HG03378 (cell line): Measurements from ENCODE around the gene AP1B1.
"Not testable (repeated sequence)": the region's sequence is repeated elsewhere in the genome, so short reads cannot be mapped to it uniquely, and the experiment has no call there.

Experiments used
- ATAC-seq: cut with Tn5 transposase; IDR thresholded peaks from one replicate; pipeline ENCODE4 v1.9.1; 2021; ENCODE audit warnings: mild to moderate bottlenecking, moderate library complexity; ENCODE audit not compliant: unreplicated experiment

The AP1B1 gene

DNA sequence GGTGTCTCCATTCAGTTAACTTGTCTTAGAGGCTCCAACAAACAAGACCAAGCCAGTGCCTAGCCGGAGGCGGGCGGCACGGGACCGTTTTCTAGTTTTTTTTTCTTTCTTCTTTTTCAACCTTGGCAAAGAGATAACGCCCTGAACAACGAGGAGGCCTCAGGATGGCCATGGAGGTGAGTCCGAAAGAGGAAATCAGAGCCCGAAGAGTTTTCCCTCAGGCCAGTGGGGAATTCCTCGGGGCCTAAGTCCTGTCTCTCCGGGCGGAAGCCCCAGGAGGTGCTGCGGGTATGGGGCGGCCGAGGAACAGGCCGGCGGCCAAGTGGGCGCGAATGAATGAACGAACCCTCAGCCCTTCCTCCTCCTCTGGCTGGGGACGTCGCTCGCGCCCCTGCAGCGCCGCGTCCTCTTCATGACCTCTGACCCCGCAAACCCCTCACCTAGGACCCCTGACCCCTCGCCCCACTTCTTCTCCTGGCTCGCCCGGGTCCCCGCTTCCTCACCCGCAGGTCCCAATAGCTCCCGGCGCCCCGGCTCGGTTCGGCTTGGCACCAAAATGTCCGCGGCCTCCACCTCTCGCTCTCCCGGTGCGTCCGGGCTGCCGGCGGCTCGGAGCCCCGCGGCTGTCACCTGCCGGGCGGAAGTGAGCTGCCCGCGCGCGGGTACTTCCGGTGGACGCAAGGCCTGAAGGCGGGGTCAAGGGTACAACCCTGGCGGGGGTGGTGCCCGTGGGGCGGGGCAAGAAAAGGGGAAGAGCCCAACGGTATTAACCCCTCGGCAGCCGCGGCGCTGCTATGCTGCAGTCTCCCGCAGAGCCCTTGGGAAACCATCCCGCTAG is at the start of gene AP1B1:
AP1B1 (minus strand) TSS at position 650 of the 838 bp plus-strand sequence. CDS start 21,327 bp downstream, outside the sequence.
- peak; percentile 69 for ATAC-seq

DNA sequence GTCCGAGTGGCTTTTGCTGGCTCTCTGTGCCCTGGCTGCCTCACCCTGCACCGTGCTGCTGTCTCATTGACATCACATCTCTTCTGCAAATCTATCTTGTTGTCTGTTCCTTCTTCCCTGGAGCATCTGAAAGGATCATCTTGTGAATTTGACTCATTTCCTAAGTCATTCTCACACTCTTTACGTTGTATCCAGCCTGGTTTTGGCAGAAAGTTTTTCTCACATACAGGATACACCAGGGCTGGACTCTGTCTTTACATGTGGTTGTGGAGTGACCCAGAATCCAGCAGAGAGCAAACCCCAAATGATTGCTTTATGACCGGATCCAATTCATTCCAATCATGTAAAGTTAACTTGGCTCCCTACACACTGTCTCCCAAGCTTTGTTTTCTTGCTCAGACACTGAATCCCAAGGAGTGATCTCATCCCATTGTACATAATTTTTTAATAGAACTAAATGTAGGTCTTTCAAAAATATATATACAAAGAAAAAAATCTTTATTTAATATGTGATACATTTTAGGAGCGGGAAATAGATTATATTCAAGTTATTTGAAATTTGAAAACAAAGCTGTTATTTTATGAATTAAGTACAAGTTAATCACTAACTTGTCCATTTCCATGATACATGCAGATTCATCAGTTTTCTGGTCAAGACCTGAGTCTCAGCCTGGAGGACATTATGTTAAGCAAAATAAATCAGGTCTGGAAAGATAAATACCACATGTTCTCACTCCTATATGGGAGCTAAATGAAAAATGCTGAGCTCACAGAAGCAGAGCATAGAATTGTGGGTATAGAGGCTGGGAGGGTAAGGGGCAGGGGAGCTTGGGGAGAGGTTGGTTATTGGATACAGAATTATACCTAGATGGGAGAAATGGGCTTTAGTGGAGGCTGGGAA is 47.1 kb upstream of the AP1B1 start:
- no peak for ATAC-seq

DNA sequence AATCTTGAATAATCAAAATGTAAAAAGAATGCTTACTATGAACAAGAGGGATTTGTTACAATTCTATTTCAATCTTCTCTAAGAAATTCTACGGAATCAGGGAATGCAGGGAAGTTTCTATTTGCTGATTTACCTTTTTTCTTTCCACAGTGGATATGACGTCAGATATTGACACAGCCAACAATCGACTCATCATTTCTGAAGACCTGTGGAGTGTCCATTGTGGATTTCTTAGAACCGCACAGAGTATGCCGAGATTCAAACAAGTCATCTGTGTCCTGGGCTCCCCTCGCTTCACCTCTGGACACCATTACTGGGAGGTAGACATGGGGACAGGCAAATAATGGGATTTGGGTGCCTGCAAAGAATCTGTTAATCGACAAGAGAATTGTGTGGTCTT is 45.9 kb upstream of the AP1B1 start:
- ATAC-seq: no peak

DNA sequence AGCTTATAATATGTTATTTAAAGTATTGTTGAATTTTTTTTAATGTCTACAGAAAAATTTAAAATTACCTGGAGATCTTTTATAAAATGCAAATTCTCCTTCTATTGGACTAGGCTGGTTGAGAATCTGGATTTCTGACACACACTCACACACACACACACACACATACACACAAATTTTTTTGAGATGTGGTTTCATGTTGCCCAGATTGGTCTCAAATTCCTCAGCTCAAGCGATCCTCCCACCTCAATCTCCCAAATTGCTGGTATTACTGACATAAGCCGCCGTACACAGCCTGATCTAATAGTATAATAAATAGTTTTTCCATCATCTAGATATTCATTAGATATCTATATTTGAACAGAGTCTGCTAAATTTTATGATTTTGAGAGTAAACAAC is 45.5 kb upstream of the AP1B1 start:
- ATAC-seq: no peak

DNA sequence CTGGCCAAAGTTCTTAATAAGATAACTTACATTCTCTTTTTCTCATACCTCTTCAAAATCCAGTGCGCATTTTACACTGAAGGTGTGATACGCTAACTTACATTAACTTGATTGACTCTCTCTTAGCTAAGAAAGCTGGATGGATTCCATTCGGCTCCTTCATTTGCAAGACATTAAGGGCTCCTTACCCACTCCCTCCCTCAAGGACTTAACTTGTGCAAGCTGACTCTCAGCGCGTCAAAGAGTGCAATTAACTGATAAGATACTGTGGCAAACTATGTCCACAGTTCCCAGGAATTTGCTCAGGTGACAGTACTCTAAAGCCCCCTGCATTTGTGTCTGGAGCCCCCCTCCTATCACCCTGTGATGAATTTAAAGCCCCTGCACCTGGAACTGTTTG is 43.6 kb upstream of the AP1B1 start:
- ATAC-seq: no peak

DNA sequence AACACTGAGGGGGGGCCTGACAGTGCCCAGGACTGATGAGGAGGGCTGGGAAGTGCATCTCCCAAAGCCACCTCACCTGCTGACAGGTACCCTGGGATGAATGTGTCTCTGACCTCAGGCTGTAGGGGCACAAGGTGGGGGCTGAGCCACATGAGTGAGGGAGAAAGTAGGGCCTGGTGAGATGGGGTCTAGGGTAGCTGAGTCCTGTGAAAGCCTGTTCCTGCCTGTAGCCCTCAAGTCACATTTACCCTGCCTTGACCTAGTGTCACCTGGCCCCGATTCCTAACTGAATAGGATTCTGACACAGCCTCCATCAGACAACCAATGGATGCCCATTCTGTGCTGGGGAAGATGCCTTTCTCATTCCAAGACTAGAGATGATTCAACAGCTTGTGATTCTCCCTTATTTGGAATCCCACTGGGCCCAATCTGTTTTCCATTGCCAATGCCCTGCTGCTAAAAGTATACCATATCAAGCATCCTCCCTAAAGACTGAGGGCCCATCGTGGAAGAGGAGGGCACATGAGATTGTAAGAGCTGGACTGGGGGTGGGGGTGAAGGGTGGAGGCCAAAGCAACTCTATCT is 38.9 kb upstream of the AP1B1 start:
- no peak for ATAC-seq

DNA sequence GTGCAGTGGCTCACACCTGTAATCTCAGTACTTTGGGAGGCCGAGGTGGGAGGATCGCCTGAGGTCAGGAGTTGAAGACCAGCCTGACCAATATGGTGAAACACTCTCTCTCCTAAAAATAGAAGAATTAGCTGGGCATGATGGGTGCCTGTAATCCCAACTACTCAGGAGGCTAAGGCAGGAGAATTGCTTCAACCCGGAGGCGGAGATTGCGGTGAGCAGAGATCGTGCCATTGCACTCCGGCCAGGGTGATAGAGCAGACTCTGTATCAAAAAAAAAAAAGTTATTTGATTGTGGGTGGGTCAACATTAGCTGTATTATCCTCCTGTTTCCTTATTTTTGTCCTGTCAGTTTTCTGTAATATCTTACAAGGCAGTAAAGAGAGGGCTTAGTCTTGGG is 38.1 kb upstream of the AP1B1 start:
- ATAC-seq: no peak

DNA sequence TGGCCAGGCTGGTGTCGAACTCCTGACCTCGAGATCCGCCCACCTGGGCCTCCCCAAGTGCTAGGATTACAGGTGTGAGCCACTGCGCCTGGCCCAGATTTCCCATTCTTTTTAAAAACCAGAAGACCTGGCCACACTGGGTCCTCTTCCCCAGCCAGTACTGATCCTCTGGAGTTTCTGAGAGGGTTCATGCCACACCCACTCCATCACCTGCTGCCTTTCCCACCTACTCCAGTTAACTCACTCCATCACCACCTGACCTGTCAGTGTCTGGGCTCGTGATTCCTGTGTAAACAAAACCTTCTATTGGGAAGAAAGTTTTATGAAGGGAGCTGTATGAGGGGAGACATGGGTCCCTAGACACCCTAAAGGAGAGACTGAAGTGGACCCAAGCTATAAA is 30.3 kb upstream of the AP1B1 start:
- ATAC-seq: not testable (repeated sequence)

DNA sequence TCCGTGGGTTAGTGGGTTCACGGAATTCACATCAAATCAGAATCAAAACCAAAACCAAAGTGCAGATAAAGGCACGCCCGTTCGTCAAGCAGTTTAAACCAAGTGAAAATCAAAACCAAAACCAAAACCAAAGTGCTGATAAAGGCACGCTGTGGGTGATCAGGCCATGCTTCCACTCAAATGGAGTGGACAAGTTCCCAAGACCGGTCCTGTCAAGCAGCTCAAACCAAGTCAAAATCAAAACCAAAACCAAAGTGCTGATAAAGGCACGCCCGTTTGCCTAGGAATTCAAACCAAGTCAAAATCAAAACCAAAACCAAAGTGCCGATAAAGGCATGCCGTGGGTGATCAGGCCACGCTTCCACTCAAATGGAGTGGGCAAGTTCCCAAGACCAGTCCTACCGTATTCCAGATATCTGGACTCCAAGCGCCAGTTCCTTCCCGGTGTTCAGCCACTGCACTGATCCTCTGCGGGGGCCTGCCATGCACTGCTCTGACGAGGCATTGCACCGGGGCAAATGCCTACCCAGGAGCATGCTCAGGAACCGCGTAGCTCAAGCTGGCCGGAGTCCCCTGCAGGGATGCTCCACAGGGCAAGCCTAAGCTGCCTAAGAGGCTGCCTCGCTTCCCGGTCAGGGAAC is 26.7 kb upstream of the AP1B1 start:
- not testable (repeated sequence) for ATAC-seq

DNA sequence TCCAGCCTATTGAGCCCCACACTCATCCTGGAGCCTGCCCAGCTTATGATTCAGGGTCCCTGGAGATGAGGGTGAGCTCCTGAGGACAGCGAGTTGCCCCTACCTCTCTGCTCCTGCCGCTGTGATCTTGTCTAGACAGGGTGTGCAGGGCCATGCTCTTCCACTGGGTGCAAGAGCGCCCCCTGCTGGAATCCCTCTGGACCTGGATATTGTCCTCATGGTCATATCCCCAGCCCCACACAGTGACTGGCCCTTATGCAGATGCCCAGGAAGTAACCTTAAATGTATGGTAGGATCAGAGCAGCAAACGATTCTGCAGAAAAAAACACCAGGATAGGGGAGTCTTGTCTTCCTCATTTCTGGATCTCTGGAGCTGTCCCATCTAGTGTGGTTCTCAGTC is 24.4 kb upstream of the AP1B1 start:
- not testable (repeated sequence) for ATAC-seq

DNA sequence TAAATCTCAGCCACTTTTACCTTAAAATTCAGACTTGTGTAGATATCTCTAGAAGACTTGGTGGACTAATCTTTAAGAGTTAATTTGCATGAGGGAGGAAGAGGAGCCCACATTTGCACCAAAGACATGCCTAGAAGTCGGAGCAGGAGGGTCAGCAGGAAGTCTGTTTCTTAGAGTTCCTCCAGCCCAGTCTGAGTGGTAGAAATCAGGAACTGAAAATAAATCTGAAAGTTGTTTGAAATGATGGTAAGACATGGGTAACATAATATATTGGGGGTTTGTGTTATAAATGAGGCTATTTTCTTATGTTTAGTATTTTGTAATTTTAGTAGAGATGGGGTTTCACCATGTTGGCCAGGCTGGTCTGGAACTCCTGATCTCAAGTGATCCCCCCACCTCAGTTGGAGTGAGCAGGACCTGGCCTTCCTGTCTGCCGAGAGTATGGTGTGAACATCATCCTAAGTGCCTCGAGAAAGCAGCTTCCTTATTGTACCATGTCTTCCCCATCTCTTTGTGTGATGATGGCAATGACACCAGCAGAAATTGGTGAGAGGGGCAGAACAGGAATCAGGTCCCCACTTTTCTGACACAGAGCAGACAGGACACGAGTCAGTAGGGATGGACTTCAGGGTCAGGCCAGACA is 23.3 kb upstream of the AP1B1 start:
- ATAC-seq: not testable (repeated sequence)

DNA sequence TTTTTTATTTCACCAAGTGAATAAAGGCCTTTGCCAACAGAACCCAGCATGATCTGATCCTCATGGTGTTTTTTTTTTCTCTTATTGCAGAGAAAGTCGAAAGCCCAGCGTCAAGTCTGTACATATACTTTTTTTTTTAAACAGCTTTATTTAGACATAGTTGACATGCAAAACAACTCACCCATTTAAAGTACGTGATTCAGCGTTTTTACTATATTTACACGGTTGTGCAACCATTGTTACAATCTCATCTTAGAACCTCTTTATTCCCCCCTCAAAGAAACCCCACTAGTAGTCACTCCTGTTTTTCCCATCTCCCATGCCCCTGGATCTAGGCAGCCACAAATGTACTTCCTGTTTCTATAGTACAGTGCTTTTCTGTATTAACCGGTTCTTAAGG is 20.6 kb upstream of the AP1B1 start:
- no peak for ATAC-seq

DNA sequence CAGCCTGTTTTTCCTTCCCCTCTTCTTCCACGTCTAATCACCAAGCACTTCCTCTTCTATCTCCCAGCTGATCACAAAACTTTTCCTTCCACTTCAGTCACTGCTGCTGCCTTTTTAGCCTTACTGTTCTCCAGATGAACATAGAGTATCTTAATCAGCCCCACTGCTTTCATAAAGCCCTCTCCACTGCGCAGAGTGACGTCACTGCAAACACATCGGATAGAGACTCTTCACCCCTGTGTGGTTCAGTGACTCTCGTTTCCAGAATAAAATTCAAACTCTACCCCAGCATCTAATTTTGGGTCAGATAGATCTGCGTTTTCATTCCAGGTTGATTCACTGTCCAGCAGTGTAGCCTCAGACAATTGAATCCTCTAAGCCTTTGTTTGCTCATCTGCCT is 13.2 kb upstream of the AP1B1 start:
- ATAC-seq: not testable (repeated sequence)

DNA sequence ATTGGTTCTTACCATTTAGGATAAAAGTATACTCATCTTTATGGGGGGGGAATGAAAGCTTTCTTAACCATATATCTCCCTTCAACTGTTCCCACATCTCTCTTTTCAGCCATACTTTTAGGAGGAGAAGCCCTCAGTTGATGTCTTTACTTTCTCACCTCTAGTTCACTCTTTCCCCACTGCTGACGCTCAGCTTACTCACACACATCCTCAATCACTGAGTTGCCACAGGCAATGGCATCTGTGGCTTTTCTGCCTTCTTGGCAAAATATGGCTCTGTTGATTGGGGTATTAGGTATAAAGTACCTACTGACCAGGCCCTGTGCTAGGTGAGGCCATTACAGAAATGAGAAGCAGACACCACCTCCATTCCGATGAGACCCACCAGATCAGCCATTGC is 12.2 kb upstream of the AP1B1 start:
- ATAC-seq: no peak

DNA sequence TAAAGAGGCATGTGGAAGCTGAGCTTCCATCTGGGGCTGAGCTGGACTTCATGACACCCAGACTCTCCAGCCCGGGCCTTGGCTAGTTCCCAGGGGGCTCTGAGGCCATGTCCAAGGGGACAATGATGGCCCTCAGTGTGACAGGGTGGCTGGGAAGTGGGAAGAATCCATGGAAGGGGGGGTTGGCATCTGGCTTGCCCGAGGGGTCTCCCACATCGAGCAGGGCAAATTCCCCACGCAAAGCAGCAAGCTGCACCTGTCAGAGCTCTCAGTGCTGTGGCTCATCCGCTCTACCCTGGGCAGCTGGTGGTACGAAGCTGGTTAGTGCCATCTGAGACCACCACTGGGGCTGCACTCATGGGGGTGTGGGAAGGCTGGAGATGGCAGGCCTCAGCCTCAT is 9.4 kb upstream of the AP1B1 start:
- no peak for ATAC-seq

DNA sequence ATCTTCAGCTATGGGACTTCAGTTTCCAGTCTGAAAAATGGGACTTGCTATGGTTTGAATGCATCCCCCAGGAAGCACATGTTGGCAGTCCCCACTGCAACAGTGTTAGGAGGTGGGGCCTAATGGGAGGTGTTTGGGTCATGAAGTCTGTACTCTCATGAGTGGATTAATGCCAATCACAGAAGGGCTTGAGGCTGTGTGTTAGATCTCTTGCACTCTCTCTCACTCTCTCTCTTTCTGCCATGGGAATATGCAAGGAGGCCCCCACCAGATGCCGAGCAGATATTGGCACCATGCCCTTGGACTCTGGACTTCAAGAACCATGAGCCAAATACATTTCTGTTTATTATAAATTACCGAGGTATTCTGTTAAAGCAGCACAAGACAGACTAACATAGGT is 7.8 kb upstream of the AP1B1 start:
- no peak for ATAC-seq

DNA sequence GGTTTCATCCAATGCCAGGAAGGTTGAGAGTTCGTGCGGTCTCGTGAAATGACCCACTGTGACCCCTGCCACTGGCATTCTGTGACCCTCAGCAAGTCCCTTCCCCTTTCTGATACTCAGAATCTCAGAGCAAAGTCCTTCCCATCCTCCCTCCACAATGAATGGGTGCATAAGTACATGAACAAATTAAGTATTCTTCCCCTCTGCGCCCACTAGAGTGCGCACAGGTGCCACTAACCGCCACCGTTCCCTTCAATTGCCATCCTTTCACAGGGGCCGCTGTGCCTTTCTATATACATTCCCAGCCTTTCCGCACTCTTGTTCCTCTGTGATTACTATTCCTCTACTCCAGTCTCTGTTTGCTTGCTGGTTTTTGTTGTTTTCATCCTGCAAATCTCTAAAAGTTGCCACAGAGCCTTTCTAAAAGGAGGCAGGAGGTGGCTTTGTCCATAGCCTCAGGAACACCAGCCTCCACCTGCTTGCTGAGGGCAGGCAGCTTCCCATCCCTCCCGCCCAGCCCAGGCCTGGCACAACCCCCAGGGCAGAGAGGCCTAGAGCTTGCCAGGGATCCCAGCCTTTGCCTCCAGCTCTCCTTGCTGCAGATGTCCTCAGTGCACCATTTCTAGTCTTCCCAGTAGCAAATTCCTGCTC is 6.7 kb upstream of the AP1B1 start:
- ATAC-seq: no peak

DNA sequence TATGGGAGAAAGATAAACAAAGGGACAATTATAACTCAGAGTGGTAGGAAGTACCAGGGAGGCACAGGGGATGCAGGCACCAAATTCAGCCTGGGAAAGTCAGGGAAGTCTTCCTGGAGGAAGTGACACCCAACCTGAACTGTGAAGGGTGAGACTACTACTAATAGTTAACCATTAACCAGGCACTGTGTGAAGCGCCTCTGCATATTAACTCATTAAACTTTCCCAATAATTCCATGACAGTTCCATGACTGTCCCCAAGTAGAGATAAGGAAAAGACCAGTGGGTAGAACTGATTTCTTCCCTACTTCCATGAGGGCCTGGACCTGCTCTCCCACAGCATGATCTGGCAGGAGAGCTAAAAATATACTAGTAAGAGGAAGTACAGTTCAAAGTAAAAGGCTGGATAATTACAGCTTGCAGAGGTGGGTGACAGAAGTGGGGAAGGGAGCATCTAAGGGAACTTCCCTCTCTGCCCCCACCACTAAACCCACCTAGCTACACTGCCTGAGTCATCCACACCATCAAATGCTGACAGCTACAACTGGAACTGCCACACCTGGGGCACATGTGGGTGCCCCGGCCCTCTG is 4.7 kb upstream of the AP1B1 start:
- ATAC-seq: no peak

DNA sequence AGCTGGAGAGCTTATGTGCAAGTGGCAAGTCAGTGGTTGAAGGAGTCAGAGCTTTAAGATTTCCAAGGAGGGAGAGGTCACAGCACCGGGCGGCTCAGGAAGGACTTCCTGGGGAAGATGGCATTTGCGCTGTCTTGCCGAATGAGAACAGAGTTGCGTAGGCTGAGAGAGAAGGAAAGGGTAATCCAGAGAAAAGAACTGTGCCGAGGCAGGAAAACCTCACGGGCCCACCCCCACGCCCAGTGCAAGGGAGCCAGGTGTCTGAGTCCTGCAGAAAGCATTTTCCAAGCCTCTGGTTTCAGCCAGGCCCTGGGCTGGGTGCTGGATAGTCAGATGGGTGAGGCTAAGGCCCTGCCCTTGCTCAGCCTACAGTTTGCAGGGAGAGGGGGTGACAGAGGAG is 3.2 kb upstream of the AP1B1 start:
- ATAC-seq: no peak

DNA sequence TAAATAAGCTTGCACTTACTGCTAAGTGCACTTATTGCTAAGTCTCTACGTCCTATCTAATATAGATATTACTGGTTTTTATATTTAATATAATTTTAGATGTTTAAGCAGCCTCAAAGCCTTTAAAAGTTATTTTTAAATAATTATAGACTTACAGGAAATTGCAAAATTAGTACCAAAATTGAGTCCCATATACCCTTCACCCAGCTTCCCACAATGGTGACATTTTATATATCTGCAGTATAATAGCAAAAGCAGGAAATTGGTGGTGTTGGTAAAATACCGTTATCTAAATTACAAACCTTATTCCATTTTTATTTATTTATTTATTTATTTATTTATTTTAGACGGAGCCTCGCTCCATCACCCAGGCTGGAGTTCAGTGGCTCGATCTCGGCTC is 1.9 kb upstream of the AP1B1 start:
- ATAC-seq: no peak
